Muscle layer of colon (tissue), 2 donors: Measurements from ENCODE around the gene FKBP5.

Experiments used
- H3K27ac ChIP-seq: one replicate; pipeline ENCODE4 v1.7.0; 2013; ENCODE audit warnings: low read depth, mild to moderate bottlenecking, low read length, moderate library complexity
- H3K27me3 ChIP-seq, 2 donors: one replicate each; pipeline ENCODE4 v1.7.0; 2013; ENCODE audit warnings: low read length in 2 of 2, mild to moderate bottlenecking in 2 of 2; ENCODE audit not compliant: insufficient read depth in 2 of 2, control insufficient read depth in 1 of 2
- H3K36me3 ChIP-seq: one replicate; pipeline ENCODE4 v1.7.0; 2013; ENCODE audit warnings: mild to moderate bottlenecking, low read length; ENCODE audit not compliant: insufficient read depth
- H3K4me1 ChIP-seq: one replicate; pipeline ENCODE4 v1.7.0; 2013; ENCODE audit warnings: mild to moderate bottlenecking, low read length; ENCODE audit not compliant: insufficient read depth
- H3K4me3 ChIP-seq, 2 donors: one replicate each; pipeline ENCODE4 v1.7.0; 2013; ENCODE audit warnings: low read length in 2 of 2, low read depth in 1 of 2, mild to moderate bottlenecking in 1 of 2, moderate library complexity in 1 of 2
- H3K9ac ChIP-seq: one replicate; pipeline ENCODE4 v1.7.0; 2013; ENCODE audit warnings: low read length
- H3K9me3 ChIP-seq: one replicate; pipeline ENCODE4 v1.7.0; 2013; ENCODE audit warnings: mild to moderate bottlenecking, low read length
- donor health status: abdominal sarcoma.
- donor health status: Adenocarcinoma of cecum.

The FKBP5 gene

GRCh38 chr6:35669451-35670045 is 19.2 kb downstream of the FKBP5 start:
- H3K9ac ChIP-seq, result no peak overlapping the region
- no peak overlapping the region for H3K4me3 ChIP-seq
- no peak overlapping the region for H3K27ac ChIP-seq

DNA sequence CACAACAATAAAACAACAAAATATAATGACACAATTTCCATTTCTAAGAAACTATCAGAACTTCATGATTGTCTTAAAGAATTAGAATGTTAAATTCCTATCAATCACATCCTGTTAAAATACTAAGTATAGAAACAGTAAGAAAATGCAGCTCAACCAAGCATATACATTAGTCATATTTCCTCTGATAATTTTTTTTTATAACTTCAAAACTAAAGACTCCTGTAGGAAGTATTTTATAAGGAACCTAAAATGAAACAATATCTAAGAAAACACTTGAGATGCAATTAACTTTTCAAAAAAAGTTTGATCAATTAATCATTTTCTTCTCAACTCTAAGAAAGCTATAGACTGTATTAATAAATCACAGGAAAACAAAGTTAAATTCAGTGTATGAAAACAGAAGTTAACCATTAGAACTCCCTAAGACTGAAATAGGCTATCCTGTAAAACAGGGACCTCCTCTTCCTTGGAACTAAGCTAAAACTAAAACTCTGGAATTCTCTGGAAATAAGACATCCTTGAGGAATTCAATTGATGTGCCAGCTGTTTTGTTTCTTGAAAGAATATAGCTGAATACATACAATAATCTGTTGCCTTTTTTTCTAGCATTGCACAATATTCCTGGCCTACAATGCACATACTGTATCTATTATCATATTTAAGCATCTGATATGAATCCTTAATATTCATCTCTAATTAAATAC is 19.8 kb downstream of the FKBP5 start:
- Histone ChIP-seq H3K27ac (no peak overlapping the region), H3K4me3 (no peak overlapping the region)

More at GRCh38 chr6:35669451-35670045, 19.2 kb downstream of the FKBP5 start:
- H3K4me1 ChIP-seq, result peaks cover 3% of the 10 kb centered on the region
- H3K27me3 ChIP-seq, result no peaks in the 10 kb centered on the region
- H3K36me3 ChIP-seq, result no peaks in the 10 kb centered on the region
- no peaks in the 10 kb centered on the region for H3K9me3 ChIP-seq

GRCh38 chr6:35668096-35668495 is 20.6 kb downstream of the FKBP5 start:
- H3K36me3 ChIP-seq, result no peaks in the 10 kb centered on the region
- H3K4me1 ChIP-seq, result peaks cover 9% of the 10 kb centered on the region
- no peaks in the 10 kb centered on the region for H3K27me3 ChIP-seq
- H3K9ac ChIP-seq, result no peak overlapping the region
- H3K27ac ChIP-seq, result no peak overlapping the region
- no peaks in the 10 kb centered on the region for H3K9me3 ChIP-seq
- no peak overlapping the region for H3K4me3 ChIP-seq

More for the DNA sequence above, 19.8 kb downstream of the FKBP5 start:
- Histone ChIP-seq H3K9ac (no peak overlapping the region), H3K4me1 (peaks cover 3% of the 10 kb centered on the region), H3K9me3 (no peaks in the 10 kb centered on the region), H3K36me3 (no peaks in the 10 kb centered on the region), H3K27me3 (no peaks in the 10 kb centered on the region)

- no peak overlapping the region for H3K9ac ChIP-seq
- no peak overlapping the region for H3K27ac ChIP-seq
- H3K4me3 ChIP-seq, result no peak overlapping the region
- no peaks in the 10 kb centered on the region for H3K9me3 ChIP-seq
- peaks cover 10% of the 10 kb centered on the region for H3K4me1 ChIP-seq
- no peaks in the 10 kb centered on the region for H3K27me3 ChIP-seq
- no peaks in the 10 kb centered on the region for H3K36me3 ChIP-seq
Measured at GRCh38 chr6:35665573-35665972, 23.1 kb downstream of the FKBP5 start.

- Histone ChIP-seq H3K9me3 (no peaks in the 10 kb centered on the region), H3K27ac (no peak overlapping the region), H3K4me3 (no peak overlapping the region), H3K36me3 (no peaks in the 10 kb centered on the region), H3K4me1 (peaks cover 10% of the 10 kb centered on the region), H3K9ac (no peak overlapping the region), H3K27me3 (no peaks in the 10 kb centered on the region)
Measured at GRCh38 chr6:35664945-35665344, 23.8 kb downstream of the FKBP5 start.

DNA sequence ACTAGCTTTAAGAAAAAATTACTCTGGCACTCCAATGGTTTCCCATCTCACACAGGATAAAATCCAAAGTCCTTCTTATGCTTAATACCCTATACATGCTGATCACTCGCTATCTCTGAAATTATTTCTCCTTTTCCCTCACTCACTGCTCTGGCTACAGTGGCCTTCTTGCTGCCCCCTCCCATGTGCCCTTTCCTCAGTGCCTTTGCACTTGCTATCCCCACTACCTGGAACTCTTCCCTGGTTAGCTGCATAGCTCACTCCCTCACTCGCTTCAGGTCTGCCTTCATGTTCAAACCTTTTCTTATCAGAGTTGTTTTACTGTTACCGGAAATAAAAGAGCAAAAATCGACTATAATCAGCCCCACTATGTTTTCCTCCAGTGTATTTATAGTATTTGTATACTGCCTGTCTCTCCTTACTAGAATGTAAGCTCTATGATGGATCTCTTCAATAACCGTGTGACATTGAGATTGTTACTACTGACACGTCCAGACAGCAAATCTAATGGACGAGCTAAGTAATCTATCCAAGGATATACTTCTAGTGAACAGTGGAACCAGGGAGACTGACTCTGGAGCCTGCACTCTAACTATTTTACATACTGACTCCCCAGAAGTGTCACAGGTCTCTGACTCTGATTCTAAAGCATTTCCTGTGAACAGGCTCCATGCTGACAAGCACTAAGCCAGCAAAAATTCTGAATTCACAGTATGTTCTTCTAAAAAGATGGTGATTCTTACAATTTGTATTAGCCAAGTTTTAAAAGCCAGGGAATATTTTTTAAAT is 25.1 kb downstream of the FKBP5 start:
- Histone ChIP-seq H3K9me3 (no peaks in the 10 kb centered on the region), H3K27ac (no peak overlapping the region), H3K36me3 (no peaks in the 10 kb centered on the region), H3K4me1 (peaks cover 7% of the 10 kb centered on the region), H3K27me3 (no peaks in the 10 kb centered on the region), H3K4me3 (no peak overlapping the region), H3K9ac (no peak overlapping the region)

DNA sequence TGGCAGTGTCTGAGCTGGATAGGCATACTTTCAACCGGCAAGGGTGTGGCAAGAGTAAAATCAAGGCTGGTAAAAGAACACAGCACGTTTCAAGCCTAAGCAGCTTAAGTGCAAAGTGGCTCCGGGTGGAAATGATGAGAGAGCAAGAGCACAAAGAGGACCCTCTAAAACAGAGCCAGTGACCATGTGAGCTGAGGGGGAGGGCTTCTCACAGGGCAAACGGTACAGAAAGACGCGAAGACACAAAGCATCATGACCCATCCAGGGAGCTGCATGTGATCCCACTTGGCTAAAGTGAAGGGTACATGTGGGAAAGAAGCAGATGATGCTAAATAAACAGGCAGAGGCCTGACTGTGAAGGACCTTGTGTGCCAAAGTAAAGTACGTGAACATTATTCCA is 25.7 kb downstream of the FKBP5 start:
- no peak overlapping the region for H3K27ac ChIP-seq
- no peak overlapping the region for H3K4me3 ChIP-seq
- H3K4me1 ChIP-seq, result peaks cover 7% of the 10 kb centered on the region
- H3K9me3 ChIP-seq, result no peaks in the 10 kb centered on the region
- H3K36me3 ChIP-seq, result no peaks in the 10 kb centered on the region
- H3K9ac ChIP-seq, result no peak overlapping the region
- H3K27me3 ChIP-seq, result no peaks in the 10 kb centered on the region

DNA sequence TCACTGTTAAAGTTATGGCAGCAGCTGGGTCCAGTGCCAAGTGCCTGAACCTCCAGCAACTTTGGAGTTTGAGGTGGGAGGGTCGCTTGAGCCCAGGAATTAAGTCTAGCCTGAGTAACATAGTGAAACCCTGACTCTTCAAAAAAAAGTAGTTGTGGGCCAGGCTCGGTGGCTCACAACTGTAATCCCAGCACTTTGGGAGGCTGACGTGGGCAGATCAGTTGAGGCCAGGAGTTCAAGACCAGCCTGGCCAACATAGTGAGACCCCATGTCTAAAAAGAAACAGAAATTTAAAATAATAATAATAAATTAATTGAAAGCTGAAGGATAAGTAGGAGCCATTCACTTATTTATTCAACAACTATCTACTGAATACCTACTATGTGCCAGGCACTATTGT is 33.8 kb downstream of the FKBP5 start:
- Histone ChIP-seq H3K27me3 (no peaks in the 10 kb centered on the region), H3K4me3 (no peak overlapping the region), H3K9ac (no peak overlapping the region), H3K27ac (no peak overlapping the region), H3K9me3 (no peaks in the 10 kb centered on the region), H3K36me3 (no peaks in the 10 kb centered on the region), H3K4me1 (no peaks in the 10 kb centered on the region)

DNA sequence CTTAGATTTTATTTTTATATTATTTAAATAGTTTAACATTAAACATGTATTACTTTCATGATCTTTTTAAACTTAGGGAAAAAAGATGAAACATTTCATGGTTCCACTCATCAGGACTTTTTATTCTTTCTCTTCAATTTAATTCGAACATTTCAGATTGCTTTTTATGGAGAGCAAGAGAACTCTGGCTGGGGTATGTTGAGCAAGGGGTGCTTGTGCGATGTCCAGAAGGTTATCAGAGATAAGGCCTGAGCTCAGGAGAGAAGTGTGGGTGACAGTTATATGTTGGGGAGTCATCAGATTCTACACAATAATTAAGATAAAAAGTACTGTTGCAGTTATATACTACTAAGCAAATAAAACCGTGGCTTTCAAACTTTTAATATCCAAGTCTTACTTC is 37.5 kb downstream of the FKBP5 start:
- H3K27me3 ChIP-seq, result no peaks in the 10 kb centered on the region
- H3K9ac ChIP-seq, result no peak overlapping the region
- H3K4me1 ChIP-seq, result no peaks in the 10 kb centered on the region
- no peak overlapping the region for H3K4me3 ChIP-seq
- no peaks in the 10 kb centered on the region for H3K36me3 ChIP-seq
- no peaks in the 10 kb centered on the region for H3K9me3 ChIP-seq
- H3K27ac ChIP-seq, result no peak overlapping the region

GRCh38 chr6:35650015-35650414 is 38.7 kb downstream of the FKBP5 start:
- no peak overlapping the region for H3K27ac ChIP-seq
- H3K4me1 ChIP-seq, result no peaks in the 10 kb centered on the region

GRCh38 chr6:35648203-35648602 is 40.5 kb downstream of the FKBP5 start:
- Histone ChIP-seq H3K36me3 (no peaks in the 10 kb centered on the region), H3K27ac (no peak overlapping the region), H3K27me3 (no peaks in the 10 kb centered on the region), H3K9ac (no peak overlapping the region), H3K4me1 (no peaks in the 10 kb centered on the region), H3K9me3 (no peaks in the 10 kb centered on the region), H3K4me3 (no peak overlapping the region)

More at GRCh38 chr6:35650015-35650414, 38.7 kb downstream of the FKBP5 start:
- Histone ChIP-seq H3K4me3 (no peak overlapping the region), H3K27me3 (no peaks in the 10 kb centered on the region), H3K9ac (no peak overlapping the region), H3K9me3 (no peaks in the 10 kb centered on the region), H3K36me3 (no peaks in the 10 kb centered on the region)
